Keratinocyte (primary cell): ENCODE results near the gene PIAS3. TPM values are rescaled to one million over a fixed set of nuclear protein-coding genes. Genes with fewer than 3 reads are reported as not detected.

ENCODE experiments used
- DNase-seq: peaks from one replicate; pipeline ENCODE4 v3.0.0-alpha.2; 2011; ENCODE audit warnings: low read depth, missing footprints, low spot score
- FAIRE-seq: peaks from 2 replicates; lab custom pipeline; 2011; peaks lifted over from hg19 to GRCh38; lab: Jason Lieb, UNC
- H2AFZ ChIP-seq: 2 replicates; pipeline ENCODE4 v1.6.0; 2012; ENCODE audit warnings: low read length, control low read depth, inconsistent platforms; ENCODE audit not compliant: control insufficient read depth
- H3K27ac ChIP-seq: 2 replicates; pipeline ENCODE4 v1.5.1; 2011; ENCODE audit warnings: low read length; ENCODE audit not compliant: control insufficient read depth, insufficient read depth
- H3K27me3 ChIP-seq: 3 replicates; pipeline ENCODE4 v1.6.0; 2011; ENCODE audit warnings: low read length; ENCODE audit not compliant: control insufficient read depth, insufficient read depth; ENCODE audit errors: extremely low read depth
- H3K36me3 ChIP-seq, 2 experiments: 2 replicates in 1 of 2; 3 replicates in 1 of 2; pipeline ENCODE4 v1.5.1; 2011; ENCODE audit warnings: low read length in 2 of 2, mild to moderate bottlenecking in 1 of 2; ENCODE audit not compliant: control insufficient read depth in 2 of 2, insufficient read depth in 2 of 2; ENCODE audit errors: extremely low read depth in 1 of 2
- H3K4me1 ChIP-seq: 3 replicates; pipeline ENCODE4 v1.5.1; 2011; ENCODE audit warnings: low read length; ENCODE audit not compliant: control insufficient read depth, insufficient read depth; ENCODE audit errors: extremely low read depth
- H3K4me2 ChIP-seq: 3 replicates; pipeline ENCODE4 v1.6.0; 2011; ENCODE audit warnings: low read depth, low read length; ENCODE audit not compliant: control insufficient read depth, insufficient read depth; ENCODE audit errors: extremely low read depth
- H3K4me3 ChIP-seq, 3 experiments: fragments of 200-600 bp in 1 of 3; sonication (generic) in 1 of 3; 2 replicates in 2 of 3; 3 replicates in 1 of 3; pipeline ENCODE4 v1.5.1; 2011 to 2016; ENCODE audit warnings: low read length in 3 of 3, mild to moderate bottlenecking in 3 of 3, control low read depth in 2 of 3, inconsistent platforms in 1 of 3, low read depth in 1 of 3, mixed read lengths in 1 of 3, mixed run types in 1 of 3, moderate library complexity in 1 of 3; ENCODE audit not compliant: control insufficient read depth in 2 of 3, insufficient read depth in 2 of 3; ENCODE audit errors: extremely low read depth in 1 of 3
- H3K79me2 ChIP-seq: 2 replicates; pipeline ENCODE4 v1.6.0; 2012; ENCODE audit warnings: low read length; ENCODE audit not compliant: control insufficient read depth, insufficient read depth
- H3K9ac ChIP-seq: 3 replicates; pipeline ENCODE4 v1.6.0; 2011; ENCODE audit warnings: low read length; ENCODE audit not compliant: control insufficient read depth, insufficient read depth; ENCODE audit errors: extremely low read depth
- H3K9me1 ChIP-seq: 3 replicates; pipeline ENCODE4 v1.6.0; 2011; ENCODE audit warnings: low read length; ENCODE audit not compliant: control insufficient read depth, insufficient read depth; ENCODE audit errors: extremely low read depth
- H3K9me3 ChIP-seq: 2 replicates; pipeline ENCODE4 v1.5.1; 2012; ENCODE audit warnings: low read depth, low read length; ENCODE audit not compliant: control insufficient read depth
- H4K20me1 ChIP-seq: 3 replicates; pipeline ENCODE4 v1.6.0; 2011; ENCODE audit warnings: low read length; ENCODE audit not compliant: control insufficient read depth, insufficient read depth; ENCODE audit errors: extremely low read depth
- EZH2 ChIP-seq: IDR thresholded peaks from one replicate; pipeline ENCODE4 v1.6.1; 2012; ENCODE audit warnings: inconsistent platforms, mild to moderate bottlenecking, low read length, moderate library complexity
- dilution Hi-C: fragments of 300-500 bp; cut with MboI; formaldehyde crosslinking; loops from one replicate; pipeline ENCODE4 v1.7.0; 2020; ENCODE audit warnings: low sequenced_read_pairs; ENCODE audit not compliant: extremely low pct_ligation_motif_present
- polyA plus RNA-seq, 5 experiments: library from polyadenylated mRNA; depleted of rRNA in 3 of 5; stranded (reverse) in 3 of 5; stranded (forward) in 1 of 5; unstranded in 1 of 5; fragments of >200 nt; gene quantifications; 1 replicate in 1 of 5; 2 replicates in 3 of 5; 3 replicates in 1 of 5; pipeline versions ENCODE4 v1.2.1 to v1.2.3, GENCODE V29; 2011 to 2012; ENCODE audit warnings: missing spikeins in 2 of 5, low read depth in 1 of 5, low replicate concordance in 1 of 5
- TF ChIP-seq, protein P1 (sequence below), 3 experiments: IDR thresholded peaks in 1 of 3; conservative IDR thresholded peaks in 1 of 3; optimal IDR thresholded peaks in 1 of 3; 2 replicates in 2 of 3; 3 replicates in 1 of 3; pipeline versions ENCODE3 to v1.5.1; 2011; ENCODE audit warnings: low read length in 3 of 3, mild to moderate bottlenecking in 3 of 3, moderate library complexity in 2 of 3, control low read depth in 1 of 3, inconsistent platforms in 1 of 3; ENCODE audit not compliant: insufficient read depth in 2 of 3; ENCODE audit errors: extremely low read depth in 1 of 3

The PIAS3 gene
- polyA plus RNA-seq, 1 donor (not counting 4 experiments of a cell fraction or from before 2014, with no cell fraction given): 26.9 TPM

DNA sequence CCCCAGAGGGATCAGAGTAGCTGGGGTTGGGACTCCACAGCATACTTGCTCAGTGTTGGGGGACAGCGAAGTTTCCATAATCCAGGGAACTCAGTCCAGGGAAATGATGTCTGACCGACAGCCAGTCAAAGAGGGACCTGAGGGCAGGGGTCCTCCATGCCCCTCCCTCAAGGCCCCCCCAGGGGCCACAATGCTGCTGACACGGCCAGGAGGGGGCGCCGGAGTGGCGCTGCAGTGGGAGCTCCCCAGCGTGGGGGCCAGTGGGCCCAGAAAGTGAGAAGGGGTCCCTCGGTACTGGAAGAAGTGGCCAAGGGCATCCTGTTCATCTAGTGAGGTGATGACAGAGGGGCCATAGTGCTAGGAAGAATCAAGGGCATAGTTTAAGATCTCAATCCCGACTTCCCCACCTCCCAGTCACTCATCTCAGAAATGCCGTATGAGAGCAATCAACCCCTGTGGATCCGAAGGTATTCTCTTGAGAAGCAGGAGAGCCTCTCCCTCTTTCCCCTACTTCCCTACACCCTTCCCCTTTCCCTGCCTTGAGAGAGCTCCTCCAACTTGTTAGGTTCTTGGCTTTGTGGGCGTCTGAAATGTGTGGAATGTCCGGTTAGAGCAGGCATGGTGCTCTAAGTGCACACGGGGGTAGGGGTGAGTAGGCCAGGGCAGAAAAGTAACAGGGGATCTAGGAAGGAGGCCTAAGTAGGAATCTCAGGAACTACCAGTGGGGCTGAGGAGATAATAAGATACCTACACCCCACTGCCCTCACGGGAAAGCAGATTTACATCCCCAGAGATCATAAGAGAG lies 9.3 kb downstream of the PIAS3 start:
- H3K4me2 ChIP-seq: no peak overlapping the region
- H3K79me2 ChIP-seq: no peaks in the 10 kb centered on the region
- no peaks in the 10 kb centered on the region for H3K27me3 ChIP-seq
- H4K20me1 ChIP-seq: no peaks in the 10 kb centered on the region
- H3K4me3 ChIP-seq: no peak overlapping the region
- TF ChIP-seq EZH2: no peak
- TF ChIP-seq, protein P1, sequence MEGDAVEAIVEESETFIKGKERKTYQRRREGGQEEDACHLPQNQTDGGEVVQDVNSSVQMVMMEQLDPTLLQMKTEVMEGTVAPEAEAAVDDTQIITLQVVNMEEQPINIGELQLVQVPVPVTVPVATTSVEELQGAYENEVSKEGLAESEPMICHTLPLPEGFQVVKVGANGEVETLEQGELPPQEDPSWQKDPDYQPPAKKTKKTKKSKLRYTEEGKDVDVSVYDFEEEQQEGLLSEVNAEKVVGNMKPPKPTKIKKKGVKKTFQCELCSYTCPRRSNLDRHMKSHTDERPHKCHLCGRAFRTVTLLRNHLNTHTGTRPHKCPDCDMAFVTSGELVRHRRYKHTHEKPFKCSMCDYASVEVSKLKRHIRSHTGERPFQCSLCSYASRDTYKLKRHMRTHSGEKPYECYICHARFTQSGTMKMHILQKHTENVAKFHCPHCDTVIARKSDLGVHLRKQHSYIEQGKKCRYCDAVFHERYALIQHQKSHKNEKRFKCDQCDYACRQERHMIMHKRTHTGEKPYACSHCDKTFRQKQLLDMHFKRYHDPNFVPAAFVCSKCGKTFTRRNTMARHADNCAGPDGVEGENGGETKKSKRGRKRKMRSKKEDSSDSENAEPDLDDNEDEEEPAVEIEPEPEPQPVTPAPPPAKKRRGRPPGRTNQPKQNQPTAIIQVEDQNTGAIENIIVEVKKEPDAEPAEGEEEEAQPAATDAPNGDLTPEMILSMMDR (optimal IDR thresholded peaks at IDR 0.05 in 1 of 3, IDR thresholded peaks at IDR 0.05 in 1 of 3, conservative IDR thresholded peaks at IDR 0.05 in 1 of 3; ENCODE audit: extremely low read depth in 1 of 3, insufficient read depth in 2 of 3, low read length in 3 of 3): peak; percentile 35 to 60 (median 44)
- no peak overlapping the region for H3K9ac ChIP-seq
- H2AFZ ChIP-seq: no peak overlapping the region
- H3K36me3 ChIP-seq: peaks cover 28 to 31% of the 10 kb centered on the region in 2 experiments
- no peaks in the 10 kb centered on the region for H3K9me3 ChIP-seq
- dilution Hi-C loops: no loop called here
- no peak for FAIRE-seq
- no peak for DNase-seq
- H3K27ac ChIP-seq: no peak overlapping the region
- H3K4me1 ChIP-seq: peaks cover 11% of the 10 kb centered on the region
- no peaks in the 10 kb centered on the region for H3K9me1 ChIP-seq

DNA sequence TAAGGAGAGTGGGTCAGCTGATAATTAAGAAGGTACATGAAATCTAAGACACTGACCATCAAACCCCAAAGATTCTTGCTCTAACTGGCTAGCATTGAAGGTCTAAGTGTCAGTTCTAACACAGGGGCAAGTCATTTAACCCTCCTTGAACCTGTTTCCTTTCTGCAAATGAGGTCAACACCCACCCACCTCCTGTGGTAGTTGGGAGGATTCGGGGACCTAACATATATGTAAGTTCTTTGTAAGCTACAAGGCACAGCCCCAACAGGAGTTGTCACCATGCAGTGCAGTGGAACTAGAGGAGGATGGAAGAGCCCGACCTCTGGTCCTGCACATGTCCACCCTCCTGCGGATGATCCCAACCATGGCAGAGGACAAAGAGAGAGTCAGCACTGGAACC lies 11.1 kb downstream of the PIAS3 start:
- Histone ChIP-seq H2AFZ (no peak overlapping the region), H3K79me2 (no peaks in the 10 kb centered on the region), H3K4me3 (no peak overlapping the region), H4K20me1 (no peaks in the 10 kb centered on the region), H3K4me2 (no peak overlapping the region), H3K36me3 (peaks cover 17 to 20% of the 10 kb centered on the region in 2 experiments), H3K9ac (no peak overlapping the region), H3K9me3 (no peaks in the 10 kb centered on the region), H3K9me1 (no peaks in the 10 kb centered on the region), H3K4me1 (peaks cover 11% of the 10 kb centered on the region), H3K27me3 (no peaks in the 10 kb centered on the region), H3K27ac (no peak overlapping the region)
- DNase-seq (no peak), FAIRE-seq (no peak)
- dilution Hi-C loops: no loop called here
- TF ChIP-seq, protein P1 (optimal IDR thresholded peaks at IDR 0.05 in 1 of 3, IDR thresholded peaks at IDR 0.05 in 1 of 3, conservative IDR thresholded peaks at IDR 0.05 in 1 of 3; ENCODE audit: extremely low read depth in 1 of 3, insufficient read depth in 2 of 3, low read length in 3 of 3): no peak
- no peak for TF ChIP-seq EZH2
